T-helper 2 cell (primary cell): ENCODE results near the gene TMEM72.

Experiments used
- DNase-seq, 5 experiments: peaks; one replicate each; pipeline versions ENCODE4 v3.0.0 to v3.0.0-alpha.2; 2012 to 2022

Gene TMEM72

GRCh38 chr10:44981172-44982113 is 70.3 kb downstream of the TMEM72 start:
- DNase-seq, result peak in 1 of 5 experiments; percentile 45

GRCh38 chr10:44982114-44982460 is 71.0 kb downstream of the TMEM72 start:
- DNase-seq, result no peak

- DNase-seq, result no peak
These were observed 71.4 kb downstream of the TMEM72 start for GRCh38 chr10:44982496-44982895.

- DNase-seq, result no peak
These were observed 72.1 kb downstream of the TMEM72 start for GRCh38 chr10:44983066-44983894.

- no peak for DNase-seq
These were observed 72.8 kb downstream of the TMEM72 start for GRCh38 chr10:44983895-44984278.

GRCh38 chr10:44984671-44985101 is 73.5 kb downstream of the TMEM72 start:
- DNase-seq, result no peak

GRCh38 chr10:44985175-44985681 is 74.1 kb downstream of the TMEM72 start:
- no peak for DNase-seq

- DNase-seq, result no peak
These were observed 75.0 kb downstream of the TMEM72 start for GRCh38 chr10:44986179-44986578.
